ENCODE measurements around the gene WFDC12. TPM values are rescaled to one million over a fixed set of nuclear protein-coding genes. Genes with fewer than 3 reads are reported as not detected.

WFDC12 gene
- polyA plus RNA-seq, 5 donors, result not detected

DNA sequence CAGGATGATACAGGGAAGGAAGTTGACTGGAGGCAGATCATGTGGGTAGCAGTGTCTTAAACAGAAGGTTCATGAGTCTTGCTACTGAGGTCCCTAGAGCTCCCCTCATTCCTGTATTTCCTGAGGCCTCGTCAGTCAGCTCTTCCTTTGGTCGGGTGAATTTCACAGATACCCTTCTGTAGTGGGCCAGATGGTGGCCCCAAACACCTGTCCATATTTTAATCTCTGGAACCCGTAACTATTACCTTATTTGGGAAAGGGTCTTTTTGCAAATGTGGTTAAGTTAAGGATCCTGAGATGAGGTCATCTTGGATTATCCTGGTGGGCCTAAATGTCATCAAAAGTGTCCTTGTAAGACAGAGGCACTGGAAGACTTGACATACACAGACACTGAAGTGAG is 32.9 kb downstream of the WFDC12 start:
- no peak for DNase-seq

- no peak for DNase-seq
These were observed 33.8 kb downstream of the WFDC12 start for GRCh38 chr20:45090481-45090880.

DNA sequence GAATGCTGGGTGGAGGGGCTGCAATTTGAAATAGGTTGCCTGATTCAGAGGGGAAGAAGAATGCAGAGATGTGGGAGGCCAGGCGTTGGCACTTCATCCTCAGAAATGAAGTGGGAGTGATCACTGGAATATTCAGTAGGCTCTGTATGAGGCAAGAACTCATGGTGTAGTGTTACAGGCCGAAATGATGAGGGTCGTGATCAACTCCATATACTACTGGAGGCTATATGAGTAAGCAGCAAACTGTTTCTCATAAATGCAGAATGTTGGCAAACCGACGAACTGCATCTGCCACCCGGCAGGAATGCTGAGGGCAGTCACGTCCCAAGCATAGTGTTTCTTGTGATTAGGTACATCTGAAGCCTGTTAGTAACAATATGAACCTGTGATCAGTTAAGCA is 36.0 kb downstream of the WFDC12 start:
- DNase-seq, result peak in 1 of 2 donors; percentile 23

GRCh38 chr20:45087814-45088213 is 36.5 kb downstream of the WFDC12 start:
- DNase-seq, result no peak

DNA sequence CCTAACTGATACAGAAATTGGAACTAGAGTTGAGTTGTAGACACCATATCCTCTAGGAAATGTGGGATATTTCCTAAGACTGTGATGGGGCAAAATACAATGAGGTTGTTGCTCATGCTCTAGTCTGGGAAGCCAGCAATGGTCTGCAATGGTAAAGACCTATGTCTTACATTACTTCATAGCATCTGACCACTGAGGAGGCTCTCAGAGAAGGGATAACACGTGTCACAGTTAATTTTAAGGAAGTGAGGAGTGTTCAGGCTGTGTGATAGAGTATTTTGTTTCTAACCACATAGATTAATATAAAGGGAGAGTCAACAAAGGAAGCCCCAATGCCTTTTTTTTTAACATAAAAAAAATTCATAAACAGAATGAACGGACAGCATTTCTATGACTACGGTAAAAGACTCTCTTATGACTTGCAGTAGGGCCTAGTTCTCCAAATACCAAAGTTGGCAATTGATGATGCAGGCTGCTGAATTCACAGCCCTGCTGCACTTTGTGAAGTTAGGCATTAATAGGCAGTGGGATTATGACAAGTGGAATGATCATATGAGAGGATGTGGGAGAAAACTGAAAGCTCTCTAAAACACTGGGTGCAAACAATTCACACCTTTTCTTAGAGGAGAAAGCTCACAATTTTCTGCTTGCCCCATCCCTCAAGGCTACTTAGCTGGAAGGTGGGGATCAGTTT is 37.0 kb downstream of the WFDC12 start:
- no peak for DNase-seq

GRCh38 chr20:45085867-45086266 is 38.4 kb downstream of the WFDC12 start:
- DNase-seq, result no peak

- DNase-seq, result no peak
These were observed 39.0 kb downstream of the WFDC12 start for GRCh38 chr20:45085289-45085688.

- DNase-seq, result no peak
These were observed 41.1 kb downstream of the WFDC12 start for GRCh38 chr20:45083127-45083526.

GRCh38 chr20:45082468-45082867 is 41.8 kb downstream of the WFDC12 start:
- no peak for DNase-seq

DNA sequence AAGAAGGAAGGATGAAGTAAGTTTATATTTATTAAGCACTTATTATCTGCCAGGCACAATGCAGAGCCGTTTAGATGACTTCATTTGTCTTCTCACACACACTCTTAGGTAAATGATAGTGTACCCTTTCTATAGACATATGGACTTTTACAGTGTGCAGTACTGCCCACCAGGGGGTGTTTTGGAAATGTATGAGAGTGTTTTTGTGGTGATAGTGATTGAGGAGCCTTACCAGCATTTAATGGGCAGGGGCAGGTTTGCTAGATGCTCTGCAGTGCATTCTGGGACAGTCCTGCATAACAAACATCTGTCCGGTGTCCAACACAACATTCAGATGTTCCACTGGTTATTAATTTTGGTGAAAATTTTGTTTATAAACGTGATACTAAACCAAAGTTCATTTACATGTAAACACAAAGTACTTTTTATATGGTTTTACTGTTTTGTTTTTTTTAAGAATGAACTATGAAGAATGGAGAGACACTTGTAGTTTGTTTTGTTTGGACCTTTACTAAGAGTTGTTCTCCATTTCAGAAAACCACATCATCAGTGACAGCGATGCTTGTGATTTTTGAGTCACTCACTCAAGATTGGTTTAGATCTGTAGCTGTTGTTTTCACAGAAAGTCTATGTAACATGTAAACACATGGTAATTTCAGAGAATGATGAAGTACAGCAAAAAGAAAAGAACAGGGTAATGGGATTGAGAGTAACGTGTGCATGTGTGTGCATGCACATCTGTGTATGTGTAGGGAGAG is 43.2 kb downstream of the WFDC12 start:
- no peak for DNase-seq

GRCh38 chr20:45077559-45077958 is 46.7 kb downstream of the WFDC12 start:
- DNase-seq, result no peak

Other genes with a start within 250 kb of the WFDC12 start
- 100 to 1,000 TPM; 161 to 195 (median 178) TPM for gene YWHAB, start 238.8 kb downstream of the WFDC12 start, polyA plus RNA-seq (ENCODE audit: insufficient read depth in 1 of 5, insufficient read length in 5 of 5, low replicate concordance in 1 of 5)
- 100 to 1,000 TPM in 1 of 5 donors, 10 to 100 TPM in 4; 74.3 to 110 (median 86.3) TPM for gene PABPC1L, start 214.4 kb downstream of the WFDC12 start, polyA plus RNA-seq (ENCODE audit: insufficient read depth in 1 of 5, insufficient read length in 5 of 5, low replicate concordance in 1 of 5)
- 10 to 100 TPM; 25.0 to 26.6 (median 25.3) TPM for gene TOMM34, start 164.1 kb downstream of the WFDC12 start, polyA plus RNA-seq (ENCODE audit: insufficient read depth in 1 of 5, insufficient read length in 5 of 5, low replicate concordance in 1 of 5)
- 10 to 100 TPM; 18.7 to 31.4 (median 26.8) TPM for gene STK4, start 158.0 kb downstream of the WFDC12 start, polyA plus RNA-seq (ENCODE audit: insufficient read depth in 1 of 5, insufficient read length in 5 of 5, low replicate concordance in 1 of 5)
- gene KCNS1, start 23.3 kb downstream of the WFDC12 start, polyA plus RNA-seq (ENCODE audit: insufficient read depth in 1 of 5, insufficient read length in 5 of 5, low replicate concordance in 1 of 5), result under 1 TPM in 4 of 5 donors, not detected in 1; 0.03 to 0.09 (median 0.04) TPM
- not detected for gene WFDC5, start 9.3 kb downstream of the WFDC12 start, polyA plus RNA-seq (ENCODE audit: insufficient read depth in 1 of 5, insufficient read length in 5 of 5, low replicate concordance in 1 of 5)
- not detected for gene PI3, start 50.4 kb upstream of the WFDC12 start, polyA plus RNA-seq (ENCODE audit: insufficient read depth in 1 of 5, insufficient read length in 5 of 5, low replicate concordance in 1 of 5)
- gene SEMG1, start 82.6 kb upstream of the WFDC12 start, polyA plus RNA-seq (ENCODE audit: insufficient read depth in 1 of 5, insufficient read length in 5 of 5, low replicate concordance in 1 of 5), result not detected
- not detected for gene SEMG2, start 96.9 kb upstream of the WFDC12 start, polyA plus RNA-seq (ENCODE audit: insufficient read depth in 1 of 5, insufficient read length in 5 of 5, low replicate concordance in 1 of 5)
- 1 to 10 TPM; 3.0 to 7.9 (median 3.9) TPM for gene SLPI, start 130.1 kb upstream of the WFDC12 start, polyA plus RNA-seq (ENCODE audit: insufficient read depth in 1 of 5, insufficient read length in 5 of 5, low replicate concordance in 1 of 5)
- not detected for gene RBPJL, start 182.4 kb upstream of the WFDC12 start, polyA plus RNA-seq (ENCODE audit: insufficient read depth in 1 of 5, insufficient read length in 5 of 5, low replicate concordance in 1 of 5)
- gene MATN4, start 183.8 kb upstream of the WFDC12 start, polyA plus RNA-seq (ENCODE audit: insufficient read depth in 1 of 5, insufficient read length in 5 of 5, low replicate concordance in 1 of 5), result under 1 TPM; 0.09 to 0.18 (median 0.14) TPM
- 100 to 1,000 TPM; 188 to 275 (median 204) TPM for gene SDC4, start 224.0 kb upstream of the WFDC12 start, polyA plus RNA-seq (ENCODE audit: insufficient read depth in 1 of 5, insufficient read length in 5 of 5, low replicate concordance in 1 of 5)
- gene SYS1, start 238.7 kb upstream of the WFDC12 start, polyA plus RNA-seq (ENCODE audit: insufficient read depth in 1 of 5, insufficient read length in 5 of 5, low replicate concordance in 1 of 5), result 10 to 100 TPM; 21.7 to 26.7 (median 22.9) TPM